K562 (cell line): Measurements from ENCODE around the gene ATP2A1. TPM values are rescaled to one million over a fixed set of nuclear protein-coding genes. Genes with fewer than 3 reads are reported as not detected.

Source experiments
- ARHGAP35 ChIP-seq: fragments of 450-650 bp; IDR thresholded peaks from 2 replicates; pipeline ENCODE4 v1.6.1; 2018; ENCODE audit not compliant: partially characterized antibody
- BRD9 ChIP-seq: fragments of 450-650 bp; IDR thresholded peaks from 2 replicates; pipeline ENCODE4 v1.6.1; 2018; ENCODE audit warnings: low read depth; ENCODE audit not compliant: partially characterized antibody
- CC2D1A ChIP-seq: fragments of 450-650 bp; IDR thresholded peaks from 2 replicates; pipeline ENCODE4 v1.6.1; 2017; ENCODE audit warnings: mild to moderate bottlenecking
- CTBP1 ChIP-seq: fragments of 450-650 bp; IDR thresholded peaks from 2 replicates; pipeline ENCODE4 v1.6.1; 2016; ENCODE audit warnings: borderline replicate concordance
- ETV1 ChIP-seq: fragments of 450-650 bp; conservative IDR thresholded peaks from 2 replicates; pipeline ENCODE4 v1.6.1; 2016; ENCODE audit warnings: missing genetic modification characterization, control low read depth, low read depth, missing compliant biosample characterization
- FOXM1 ChIP-seq, 2 experiments: fragments of 450-650 bp in 1 of 2; sonication (generic) in 1 of 2; formaldehyde crosslinking in 1 of 2; IDR thresholded peaks; 2 replicates each; pipeline versions ENCODE4 v1.6.1 to v1.9.0; 2017 to 2022; ENCODE audit warnings: low read depth in 2 of 2, mild to moderate bottlenecking in 2 of 2, missing genetic modification reagents in 1 of 2, moderate library complexity in 1 of 2
- LARP7 ChIP-seq: fragments of 450-650 bp; IDR thresholded peaks from 2 replicates; pipeline ENCODE4 v1.6.1; 2016
- MAZ ChIP-seq, 2 experiments: fragments of 450-650 bp in 1 of 2; sonication (generic) in 1 of 2; formaldehyde crosslinking; IDR thresholded peaks in 1 of 2; conservative IDR thresholded peaks in 1 of 2; 2 replicates each; pipeline versions ENCODE4 v1.4.0 to v1.5.0; 2020; ENCODE audit warnings: mild to moderate bottlenecking in 1 of 2, missing genetic modification reagents in 1 of 2
- MIER1 ChIP-seq: fragments of 450-650 bp; IDR thresholded peaks from 2 replicates; pipeline ENCODE4 v1.6.1; 2016; ENCODE audit warnings: antibody characterized with exemption, mild to moderate bottlenecking, low read depth
- MNT ChIP-seq, 2 experiments: fragments of 450-650 bp; conservative IDR thresholded peaks; 2 replicates each; pipeline ENCODE4 v1.6.1; 2017; ENCODE audit warnings: mild to moderate bottlenecking in 2 of 2, moderate library complexity in 2 of 2
- NR3C1 ChIP-seq: sonication (generic); formaldehyde crosslinking; IDR thresholded peaks from 2 replicates; pipeline ENCODE4 v1.8.1; 2022; ENCODE audit warnings: missing genetic modification reagents
- TAF1 ChIP-seq: IDR thresholded peaks from 2 replicates; pipeline ENCODE4 v1.6.1; 2011; ENCODE audit warnings: mild to moderate bottlenecking, low read length, moderate library complexity; ENCODE audit not compliant: insufficient read depth, control insufficient read depth, severe bottlenecking; ENCODE audit errors: extremely low read depth
- TARDBP ChIP-seq: fragments of 450-650 bp; IDR thresholded peaks from 2 replicates; pipeline ENCODE4 v1.6.1; 2016
- TEAD4 ChIP-seq, 2 experiments: sonication (generic) in 1 of 2; formaldehyde crosslinking in 1 of 2; IDR thresholded peaks; 2 replicates each; pipeline versions ENCODE4 v1.6.1 to v1.8.0; 2012 to 2022; ENCODE audit warnings: borderline replicate concordance in 1 of 2, inconsistent platforms in 1 of 2, low read length in 1 of 2, mild to moderate bottlenecking in 1 of 2, missing genetic modification reagents in 1 of 2
- TRIM24 ChIP-seq, 2 experiments: fragments of 450-650 bp; IDR thresholded peaks; 2 replicates each; pipeline ENCODE4 v1.6.1; 2016
- ZBTB17 ChIP-seq: fragments of 450-650 bp; formaldehyde crosslinking; IDR thresholded peaks from 2 replicates; pipeline ENCODE4 v1.4.0; 2020; ENCODE audit warnings: mild to moderate bottlenecking
- ZNF263 ChIP-seq: sonication (generic); formaldehyde crosslinking; IDR thresholded peaks from 2 replicates; pipeline ENCODE4 v1.8.0; 2022; ENCODE audit warnings: mild to moderate bottlenecking, missing genetic modification reagents, borderline replicate concordance
- ZNF384 ChIP-seq: IDR thresholded peaks from 2 replicates; pipeline ENCODE4 v1.6.1; 2012; ENCODE audit warnings: low read depth, low read length, improper control_type of control experiment
- polyA plus RNA-seq, 8 experiments: library from polyadenylated mRNA; depleted of rRNA in 4 of 8; stranded (reverse) in 5 of 8; unstranded in 3 of 8; fragments of >200 nt; fragmentation: Nextera tagmentation in 2 of 8; fragmentation: Illumina TruSeq in 1 of 8; extraction: Ambion mirVana in 2 of 8; extraction: Trizol in 1 of 8; gene quantifications; 2 replicates each; pipeline versions ENCODE4 v1.2.1 to v1.2.3, GENCODE V29; 2011 to 2014; ENCODE audit warnings: inconsistent platforms in 1 of 8, missing spikeins in 1 of 8
- total RNA-seq, 7 experiments: library from RNA; depleted of rRNA in 6 of 7; stranded (reverse); fragments of >200 nt in 6 of 7; fragmentation: Illumina TruSeq in 2 of 7; extraction: Trizol in 2 of 7; gene quantifications; 2 replicates each; pipeline versions ENCODE4 v1.2.1 to v1.2.3, GENCODE V29; 2011 to 2021; ENCODE audit warnings: low replicate concordance in 1 of 7
- TF ChIP-seq, protein P1 (sequence below), 2 experiments: fragments of 450-650 bp; IDR thresholded peaks; 2 replicates each; pipeline ENCODE4 v1.6.1; 2016
- TF ChIP-seq, protein P2 (sequence below), 2 experiments: fragments of 450-650 bp in 1 of 2; IDR thresholded peaks; 2 replicates each; pipeline ENCODE4 v1.6.1; 2011 to 2017; ENCODE audit warnings: low read depth in 2 of 2, antibody characterized with exemption in 1 of 2, borderline replicate concordance in 1 of 2, low read length in 1 of 2, mild to moderate bottlenecking in 1 of 2, mixed read lengths in 1 of 2; ENCODE audit not compliant: control insufficient read depth in 1 of 2

The ATP2A1 gene
- total and polyA plus RNA-seq, 9 of the 15 experiments (the other 6 are each of a cell fraction or from before 2014, with no cell fraction given): 0.25 to 2.6 (median 0.65) TPM

DNA sequence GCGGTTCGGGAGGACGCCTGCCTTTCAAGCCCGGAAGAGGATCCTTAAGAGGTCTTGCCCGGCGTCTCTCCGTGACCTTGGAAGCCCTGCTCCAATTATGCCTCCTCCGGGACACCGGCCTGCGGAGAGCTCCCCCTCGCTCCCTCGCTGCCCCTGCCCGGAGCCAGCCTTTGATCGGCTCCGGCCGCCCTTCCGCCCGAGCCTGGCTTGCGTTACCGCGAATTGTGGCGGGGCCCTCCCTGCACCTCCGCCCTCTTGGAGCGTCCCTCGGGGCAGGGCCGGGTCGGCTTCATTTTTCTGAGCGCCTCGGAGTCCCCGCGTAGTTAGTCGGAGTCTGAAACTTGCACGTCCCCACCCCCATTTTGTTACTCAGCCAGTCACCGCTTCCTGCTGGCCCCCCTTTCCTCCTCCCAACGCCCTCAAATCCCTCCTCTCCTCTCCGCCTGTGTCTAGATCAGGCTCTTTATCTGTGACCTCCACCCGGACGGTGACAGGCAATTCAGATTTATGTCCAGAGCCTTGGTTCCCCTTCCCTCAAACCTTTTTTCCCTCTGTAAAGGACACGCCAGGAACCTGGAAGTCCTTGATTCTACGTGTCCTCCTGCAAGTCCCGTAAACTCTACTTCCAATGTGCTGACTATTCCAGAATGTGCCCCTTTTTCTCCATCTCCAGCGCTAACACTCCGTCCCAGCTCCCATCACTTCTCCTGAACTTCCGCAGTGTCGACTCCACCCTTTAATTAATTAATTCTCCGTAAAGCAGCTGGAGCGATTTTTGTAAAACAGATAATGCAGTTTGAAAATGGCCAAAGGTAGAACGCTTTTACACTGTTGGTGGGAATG, 47.3 kb downstream of the ATP2A1 start (continued):
- TF ChIP-seq TAF1 (peak; percentile 29), ZNF263 (CRISPR knock-in tag) (peak; percentile 73; the same call in 1 of the 2 replicates), MAZ (CRISPR knock-in tag; conservative IDR thresholded peaks at IDR 0.05 in 1 of 2, IDR thresholded peaks at IDR 0.05 in 1 of 2) (peak in 1 of 2 experiments; percentile 63; a peak in 2 of 4 replicates), ETV1 (tag) (peak; percentile 86), CC2D1A (peak; percentile 87; the same call in 1 of the 2 replicates), CTBP1 (peak; percentile 72; the same call in 1 of the 2 replicates), BRD9 (peak; percentile 9), ZNF384 (no peak), TARDBP (peak; percentile 22; the same call in 1 of the 2 replicates), FOXM1 (IDR thresholded peaks at IDR 0.05; ENCODE audit: low read depth) (peak; percentile 82), FOXM1 (CRISPR knock-in tag; IDR thresholded peaks at IDR 0.05; ENCODE audit: low read depth) (no peak), MIER1 (0 out of 2 replicates have a peak, but pooled peaks have one; percentile 20), TRIM24 (IDR thresholded peaks at IDR 0.05) (peak; percentile 68 to 82; a peak in 3 of 4 replicates), MNT (conservative IDR thresholded peaks at IDR 0.05) (peak in 1 of 2 experiments; percentile 54; a peak in 2 of 4 replicates), TEAD4 (IDR thresholded peaks at IDR 0.05; ENCODE audit: low read length) (peak; percentile 90), TEAD4 (CRISPR knock-in tag; IDR thresholded peaks at IDR 0.05; ENCODE audit: borderline replicate concordance) (no peak), ZBTB17 (CRISPR knock-in tag) (peak; percentile 71; the same call in 1 of the 2 replicates), NR3C1 (CRISPR knock-in tag) (no peak), LARP7 (peak; percentile 79), ARHGAP35 (peak; percentile 20)
- TF ChIP-seq, protein P1, sequence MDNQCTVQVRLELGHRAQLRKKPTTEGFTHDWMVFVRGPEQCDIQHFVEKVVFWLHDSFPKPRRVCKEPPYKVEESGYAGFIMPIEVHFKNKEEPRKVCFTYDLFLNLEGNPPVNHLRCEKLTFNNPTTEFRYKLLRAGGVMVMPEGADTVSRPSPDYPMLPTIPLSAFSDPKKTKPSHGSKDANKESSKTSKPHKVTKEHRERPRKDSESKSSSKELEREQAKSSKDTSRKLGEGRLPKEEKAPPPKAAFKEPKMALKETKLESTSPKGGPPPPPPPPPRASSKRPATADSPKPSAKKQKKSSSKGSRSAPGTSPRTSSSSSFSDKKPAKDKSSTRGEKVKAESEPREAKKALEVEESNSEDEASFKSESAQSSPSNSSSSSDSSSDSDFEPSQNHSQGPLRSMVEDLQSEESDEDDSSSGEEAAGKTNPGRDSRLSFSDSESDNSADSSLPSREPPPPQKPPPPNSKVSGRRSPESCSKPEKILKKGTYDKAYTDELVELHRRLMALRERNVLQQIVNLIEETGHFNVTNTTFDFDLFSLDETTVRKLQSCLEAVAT (IDR thresholded peaks at IDR 0.05): 0 out of 4 replicates have a peak, but pooled peaks have one; percentile 40 to 58
- TF ChIP-seq, protein P2, sequence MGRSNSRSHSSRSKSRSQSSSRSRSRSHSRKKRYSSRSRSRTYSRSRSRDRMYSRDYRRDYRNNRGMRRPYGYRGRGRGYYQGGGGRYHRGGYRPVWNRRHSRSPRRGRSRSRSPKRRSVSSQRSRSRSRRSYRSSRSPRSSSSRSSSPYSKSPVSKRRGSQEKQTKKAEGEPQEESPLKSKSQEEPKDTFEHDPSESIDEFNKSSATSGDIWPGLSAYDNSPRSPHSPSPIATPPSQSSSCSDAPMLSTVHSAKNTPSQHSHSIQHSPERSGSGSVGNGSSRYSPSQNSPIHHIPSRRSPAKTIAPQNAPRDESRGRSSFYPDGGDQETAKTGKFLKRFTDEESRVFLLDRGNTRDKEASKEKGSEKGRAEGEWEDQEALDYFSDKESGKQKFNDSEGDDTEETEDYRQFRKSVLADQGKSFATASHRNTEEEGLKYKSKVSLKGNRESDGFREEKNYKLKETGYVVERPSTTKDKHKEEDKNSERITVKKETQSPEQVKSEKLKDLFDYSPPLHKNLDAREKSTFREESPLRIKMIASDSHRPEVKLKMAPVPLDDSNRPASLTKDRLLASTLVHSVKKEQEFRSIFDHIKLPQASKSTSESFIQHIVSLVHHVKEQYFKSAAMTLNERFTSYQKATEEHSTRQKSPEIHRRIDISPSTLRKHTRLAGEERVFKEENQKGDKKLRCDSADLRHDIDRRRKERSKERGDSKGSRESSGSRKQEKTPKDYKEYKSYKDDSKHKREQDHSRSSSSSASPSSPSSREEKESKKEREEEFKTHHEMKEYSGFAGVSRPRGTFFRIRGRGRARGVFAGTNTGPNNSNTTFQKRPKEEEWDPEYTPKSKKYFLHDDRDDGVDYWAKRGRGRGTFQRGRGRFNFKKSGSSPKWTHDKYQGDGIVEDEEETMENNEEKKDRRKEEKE (IDR thresholded peaks at IDR 0.05; ENCODE audit: borderline replicate concordance in 1 of 2, control insufficient read depth in 1 of 2, low read depth in 2 of 2, low read length in 1 of 2): no peak
